DND-41 (cell line): ENCODE measurements around the gene TPTE.
"Not testable (repeated sequence)": the region's sequence is repeated elsewhere in the genome, so short reads cannot be mapped to it uniquely, and the experiment has no call there.

ENCODE experiments used
- ATAC-seq: fragments of 200-7000 bp; cut with Tn5 transposase; 3 replicates; pipeline ENCODE4 v1.9.1; 2021; ENCODE audit warnings: low read depth; ENCODE audit not compliant: insufficient read depth
- DNase-seq: peaks from one replicate; pipeline ENCODE4 v3.0.0-alpha.2; 2020
- H2AFZ ChIP-seq: 2 replicates; pipeline ENCODE4 v1.6.0; 2012; ENCODE audit warnings: low read depth, low read length
- H3K27ac ChIP-seq: 2 replicates; pipeline ENCODE4 v1.5.1; 2012; ENCODE audit warnings: low read length, inconsistent platforms
- H3K27me3 ChIP-seq: fragments of 200-600 bp; sonication (generic); 2 replicates; pipeline ENCODE4 v1.6.0; 2012; ENCODE audit warnings: low read length, mild to moderate bottlenecking, inconsistent platforms; ENCODE audit not compliant: insufficient read depth, poor library complexity
- H3K36me3 ChIP-seq: 2 replicates; pipeline ENCODE4 v1.5.1; 2012; ENCODE audit warnings: low read length, inconsistent platforms; ENCODE audit not compliant: insufficient read depth
- H3K4me1 ChIP-seq: 2 replicates; pipeline ENCODE4 v1.5.1; 2012; ENCODE audit warnings: mild to moderate bottlenecking, low read length; ENCODE audit not compliant: insufficient read depth
- H3K4me2 ChIP-seq: 2 replicates; pipeline ENCODE4 v1.6.0; 2012; ENCODE audit warnings: mild to moderate bottlenecking, moderate library complexity, low read length, inconsistent platforms; ENCODE audit not compliant: insufficient read depth
- H3K4me3 ChIP-seq, 2 experiments: fragments of 200-600 bp in 1 of 2; shearing (Covaris generic) in 1 of 2; 2 replicates each; pipeline ENCODE4 v1.5.1; 2012 to 2016; ENCODE audit warnings: inconsistent platforms in 2 of 2, low read length in 2 of 2, mild to moderate bottlenecking in 2 of 2, low read depth in 1 of 2, moderate library complexity in 1 of 2
- H3K79me2 ChIP-seq: 2 replicates; pipeline ENCODE4 v1.6.0; 2012; ENCODE audit warnings: low read length, inconsistent platforms; ENCODE audit not compliant: insufficient read depth
- H3K9ac ChIP-seq: 2 replicates; pipeline ENCODE4 v1.6.0; 2012; ENCODE audit warnings: low read depth, mild to moderate bottlenecking, inconsistent platforms, low read length, moderate library complexity
- H3K9me3 ChIP-seq: 2 replicates; pipeline ENCODE4 v1.5.1; 2012; ENCODE audit warnings: low read length, moderate library complexity, mild to moderate bottlenecking, inconsistent platforms; ENCODE audit not compliant: insufficient read depth, severe bottlenecking
- H4K20me1 ChIP-seq: 2 replicates; pipeline ENCODE4 v1.6.0; 2012; ENCODE audit warnings: low read length; ENCODE audit not compliant: insufficient read depth
- EZH2 ChIP-seq: IDR thresholded peaks from 3 replicates; pipeline ENCODE4 v1.6.1; 2012; ENCODE audit warnings: borderline replicate concordance, low read depth, mild to moderate bottlenecking, moderate library complexity, low read length, inconsistent platforms; ENCODE audit not compliant: severe bottlenecking
- TF ChIP-seq, protein P1 (sequence below): IDR thresholded peaks from 2 replicates; pipeline ENCODE4 v1.5.1; 2012; ENCODE audit warnings: borderline replicate concordance, low read length, moderate library complexity, mild to moderate bottlenecking; ENCODE audit not compliant: poor library complexity, severe bottlenecking; ENCODE audit errors: extremely low read depth

The TPTE gene

DNA sequence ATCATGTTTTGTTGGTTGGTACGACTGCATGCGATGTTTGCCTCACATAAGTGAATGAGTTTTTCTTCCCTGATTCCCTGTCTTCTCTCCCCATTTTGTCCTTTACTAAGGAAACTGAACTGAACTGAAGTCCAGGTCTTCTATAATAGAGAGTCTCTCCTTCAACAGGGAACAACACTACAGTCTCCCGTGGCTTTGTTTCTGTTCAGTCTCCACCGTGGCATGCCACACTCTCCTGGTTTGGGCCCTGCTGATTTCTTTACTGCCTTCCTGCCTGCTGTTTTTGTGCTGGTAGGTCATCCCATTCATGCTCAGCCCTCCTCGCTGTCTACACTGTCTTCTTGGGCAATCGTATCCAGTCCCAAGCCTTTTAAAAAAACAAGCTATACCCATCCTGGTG lies 92.9 kb downstream of the TPTE start:
- H3K27ac ChIP-seq, ATAC-seq, H3K4me1 ChIP-seq, H3K79me2 ChIP-seq, H2AFZ ChIP-seq, H3K4me3 ChIP-seq, H4K20me1 ChIP-seq, H3K27me3 ChIP-seq, H3K4me2 ChIP-seq, DNase-seq, H3K36me3 ChIP-seq, H3K9ac ChIP-seq: not testable (repeated sequence)
- peaks cover 18% of the 10 kb centered on the region for H3K9me3 ChIP-seq

DNA sequence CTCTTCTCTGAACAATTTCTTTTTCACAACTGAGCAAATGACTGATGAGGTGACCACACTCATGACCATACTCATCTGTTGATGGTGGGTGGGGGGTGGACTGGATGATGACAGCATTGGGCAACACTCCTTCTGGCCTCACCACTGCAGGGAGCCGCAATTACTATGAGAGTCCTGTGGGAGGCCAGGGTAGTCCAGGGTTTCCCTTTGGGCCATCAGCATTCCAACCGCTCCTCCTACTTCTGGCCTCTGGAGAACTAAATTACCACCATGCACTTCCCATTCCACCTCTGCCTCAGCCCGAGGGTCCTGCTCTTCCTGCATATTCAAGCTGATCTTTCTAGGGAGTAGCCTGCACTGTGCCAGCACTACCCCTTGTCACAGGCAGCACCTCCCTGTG lies 94.7 kb downstream of the TPTE start:
- DNase-seq, ATAC-seq, H3K27me3 ChIP-seq, H4K20me1 ChIP-seq, H2AFZ ChIP-seq, H3K36me3 ChIP-seq, H3K79me2 ChIP-seq, H3K4me2 ChIP-seq, H3K27ac ChIP-seq, H3K9ac ChIP-seq, H3K4me3 ChIP-seq, H3K4me1 ChIP-seq: not testable (repeated sequence)
- peaks cover 18% of the 10 kb centered on the region for H3K9me3 ChIP-seq

DNA sequence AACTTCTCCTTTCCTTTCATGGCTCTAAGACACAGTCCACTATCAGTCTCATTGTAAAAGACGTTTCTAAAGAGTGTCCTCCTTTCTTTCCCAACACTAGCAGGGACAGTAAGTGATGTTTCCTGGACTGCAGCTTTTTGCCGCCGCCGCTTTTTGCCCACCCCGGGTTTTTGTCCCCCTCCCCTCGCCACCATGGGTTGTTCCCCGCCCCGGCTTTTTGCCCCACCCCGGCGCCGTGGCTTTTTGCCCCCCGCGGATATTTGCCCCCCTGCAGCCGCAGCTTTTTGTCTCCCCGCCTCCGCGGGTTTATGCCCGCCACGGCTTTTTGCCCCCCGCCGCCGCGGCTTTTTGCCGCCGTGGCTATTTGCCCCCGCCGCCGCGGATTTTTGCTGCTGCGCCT lies 95.2 kb downstream of the TPTE start:
- H3K79me2 ChIP-seq: no peaks in the 10 kb centered on the region
- no peaks in the 10 kb centered on the region for H3K27me3 ChIP-seq
- DNase-seq: no peak
- no peak overlapping the region for H3K4me3 ChIP-seq
- no peaks in the 10 kb centered on the region for H4K20me1 ChIP-seq
- no peak overlapping the region for H3K4me2 ChIP-seq
- no peak for ATAC-seq
- H3K27ac ChIP-seq: no peak overlapping the region
- peaks cover 16% of the 10 kb centered on the region for H3K9me3 ChIP-seq
- TF ChIP-seq EZH2: no peak
- TF ChIP-seq, protein P1, sequence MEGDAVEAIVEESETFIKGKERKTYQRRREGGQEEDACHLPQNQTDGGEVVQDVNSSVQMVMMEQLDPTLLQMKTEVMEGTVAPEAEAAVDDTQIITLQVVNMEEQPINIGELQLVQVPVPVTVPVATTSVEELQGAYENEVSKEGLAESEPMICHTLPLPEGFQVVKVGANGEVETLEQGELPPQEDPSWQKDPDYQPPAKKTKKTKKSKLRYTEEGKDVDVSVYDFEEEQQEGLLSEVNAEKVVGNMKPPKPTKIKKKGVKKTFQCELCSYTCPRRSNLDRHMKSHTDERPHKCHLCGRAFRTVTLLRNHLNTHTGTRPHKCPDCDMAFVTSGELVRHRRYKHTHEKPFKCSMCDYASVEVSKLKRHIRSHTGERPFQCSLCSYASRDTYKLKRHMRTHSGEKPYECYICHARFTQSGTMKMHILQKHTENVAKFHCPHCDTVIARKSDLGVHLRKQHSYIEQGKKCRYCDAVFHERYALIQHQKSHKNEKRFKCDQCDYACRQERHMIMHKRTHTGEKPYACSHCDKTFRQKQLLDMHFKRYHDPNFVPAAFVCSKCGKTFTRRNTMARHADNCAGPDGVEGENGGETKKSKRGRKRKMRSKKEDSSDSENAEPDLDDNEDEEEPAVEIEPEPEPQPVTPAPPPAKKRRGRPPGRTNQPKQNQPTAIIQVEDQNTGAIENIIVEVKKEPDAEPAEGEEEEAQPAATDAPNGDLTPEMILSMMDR: no peak
- no peaks in the 10 kb centered on the region for H3K4me1 ChIP-seq
- no peak overlapping the region for H3K9ac ChIP-seq
- no peaks in the 10 kb centered on the region for H3K36me3 ChIP-seq
- H2AFZ ChIP-seq: no peak overlapping the region

DNA sequence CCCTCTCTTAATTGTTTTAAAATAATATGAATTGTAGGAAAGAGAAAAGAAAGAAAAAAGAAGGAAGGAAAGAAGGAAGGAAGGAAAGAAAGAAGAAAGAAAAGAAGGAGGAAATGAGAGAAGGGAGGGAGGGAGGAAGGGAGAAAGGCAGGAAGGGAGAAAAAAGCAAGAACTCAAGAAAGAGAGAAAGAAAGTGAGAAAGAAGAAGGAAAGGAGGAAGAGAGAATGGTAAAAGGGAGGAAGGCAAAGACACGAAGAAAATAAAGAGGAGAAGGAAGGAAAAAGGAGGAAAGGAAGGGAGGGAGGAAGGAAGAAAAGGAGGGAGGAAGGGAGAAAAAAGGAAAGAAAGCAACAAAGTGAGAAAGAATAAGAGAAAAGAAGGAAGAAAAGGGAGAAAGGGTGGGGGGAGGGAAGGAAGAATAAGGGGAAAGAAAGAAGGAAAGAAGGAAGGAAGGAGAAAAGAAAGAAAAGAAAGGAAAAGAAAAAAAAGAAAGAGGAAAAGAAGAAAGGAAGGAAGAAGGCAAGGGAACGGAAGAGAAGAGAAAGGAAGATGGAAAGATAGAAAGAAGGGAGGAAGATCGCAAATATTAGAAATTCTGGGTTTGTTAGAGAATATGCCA lies 95.9 kb downstream of the TPTE start:
- ATAC-seq, H3K79me2 ChIP-seq, H3K36me3 ChIP-seq, H3K4me1 ChIP-seq, H3K4me2 ChIP-seq, H3K4me3 ChIP-seq, H3K9ac ChIP-seq, H4K20me1 ChIP-seq, H2AFZ ChIP-seq, H3K27me3 ChIP-seq, DNase-seq, H3K27ac ChIP-seq: not testable (repeated sequence)
- H3K9me3 ChIP-seq: peaks cover 16% of the 10 kb centered on the region

DNA sequence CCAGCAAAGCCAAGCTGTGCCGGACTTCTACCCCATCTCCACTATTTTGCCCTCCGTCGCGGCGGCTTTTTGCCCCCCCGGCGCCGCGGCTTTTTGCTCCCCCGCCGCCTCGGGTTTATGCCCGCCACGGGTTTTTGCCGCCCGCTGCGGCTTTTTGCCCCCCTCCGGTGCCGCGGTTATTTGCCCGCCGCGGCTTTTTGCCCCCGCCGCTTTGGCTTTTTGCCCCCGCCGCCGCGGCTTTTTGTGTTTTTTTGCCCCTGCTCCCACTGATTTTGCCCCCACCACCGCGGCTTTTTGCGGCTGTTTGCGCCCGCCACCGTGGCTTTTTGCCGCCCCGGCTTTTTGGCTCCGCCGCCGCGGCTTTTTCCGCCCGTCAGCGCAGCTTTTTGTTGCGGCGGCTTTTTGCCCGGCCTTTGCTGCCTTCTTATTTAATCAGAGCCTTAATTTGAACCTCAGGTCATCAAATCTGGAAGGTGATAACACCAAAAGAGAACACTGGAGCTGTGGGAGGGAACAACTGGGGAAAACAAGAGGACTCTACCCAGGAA lies 106.0 kb downstream of the TPTE start:
- Histone ChIP-seq H3K27ac (no peak overlapping the region), H3K79me2 (no peaks in the 10 kb centered on the region), H3K4me1 (no peaks in the 10 kb centered on the region), H3K4me3 (no peak overlapping the region), H3K9ac (no peak overlapping the region), H3K27me3 (no peaks in the 10 kb centered on the region), H4K20me1 (no peaks in the 10 kb centered on the region), H3K36me3 (no peaks in the 10 kb centered on the region), H2AFZ (no peak overlapping the region), H3K9me3 (peaks cover 9% of the 10 kb centered on the region), H3K4me2 (no peak overlapping the region)
- no peak for ATAC-seq
- TF ChIP-seq, protein P1: no peak
- no peak for TF ChIP-seq EZH2
- DNase-seq: no peak

DNA sequence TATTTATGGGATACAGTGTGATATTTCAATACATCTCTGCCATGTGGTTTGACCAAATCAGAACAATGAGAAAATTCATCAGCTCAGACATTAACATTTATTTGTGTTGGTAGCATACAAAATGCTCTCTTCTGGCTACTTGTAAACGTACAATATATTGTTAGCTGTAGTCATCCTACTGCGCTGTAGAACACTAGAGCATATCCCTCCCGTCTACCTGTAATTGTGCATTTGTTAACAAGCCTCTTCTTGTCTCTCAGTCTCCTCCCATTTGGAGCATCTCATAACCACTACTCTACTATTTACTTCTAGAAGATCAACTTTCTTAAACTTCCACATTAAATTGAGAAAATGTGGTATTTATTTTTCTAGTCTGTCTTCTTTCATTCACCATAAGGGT lies 107.9 kb downstream of the TPTE start:
- H2AFZ ChIP-seq, H3K4me3 ChIP-seq, H3K27me3 ChIP-seq, H3K36me3 ChIP-seq, DNase-seq, H3K9me3 ChIP-seq, H3K9ac ChIP-seq, H4K20me1 ChIP-seq, H3K79me2 ChIP-seq, ATAC-seq, H3K27ac ChIP-seq, H3K4me2 ChIP-seq, H3K4me1 ChIP-seq: not testable (repeated sequence)
